ENCODE data around the gene TPR.

Gene TPR

GRCh38 chr1:186292875-186293274 is 82.2 kb downstream of the TPR start:
- in situ Hi-C loops (cut with MboI; ENCODE audit: low sequenced_read_pairs), result no loop called here

DNA sequence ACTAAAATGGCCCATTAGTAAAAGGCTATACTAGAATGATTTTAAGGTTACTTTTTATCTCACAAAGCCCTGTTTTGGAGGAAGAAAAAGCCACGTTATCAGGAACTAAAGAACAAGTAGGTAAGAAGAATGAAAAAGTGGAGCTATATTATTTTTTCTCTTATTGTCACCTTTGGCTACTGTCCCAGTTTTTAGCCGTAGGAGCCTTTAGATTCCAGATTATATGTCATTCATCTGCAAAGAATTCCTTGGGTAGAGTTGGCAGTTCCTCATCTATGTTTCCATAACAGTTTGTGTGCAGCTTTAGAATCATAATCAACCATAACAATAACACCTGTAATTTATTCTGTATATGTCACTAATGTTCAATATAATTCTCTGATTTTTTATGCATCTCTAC is 83.8 kb downstream of the TPR start:
- in situ Hi-C loops (cut with MboI; ENCODE audit: low sequenced_read_pairs), result no loop called here

- in situ Hi-C loops (cut with MboI; ENCODE audit: low sequenced_read_pairs), result no loop called here
Observed at GRCh38 chr1:186289943-186290545, 85.0 kb downstream of the TPR start.

- in situ Hi-C loops (cut with MboI; ENCODE audit: low sequenced_read_pairs), result no loop called here
Observed at GRCh38 chr1:186286615-186287315, 88.3 kb downstream of the TPR start.

DNA sequence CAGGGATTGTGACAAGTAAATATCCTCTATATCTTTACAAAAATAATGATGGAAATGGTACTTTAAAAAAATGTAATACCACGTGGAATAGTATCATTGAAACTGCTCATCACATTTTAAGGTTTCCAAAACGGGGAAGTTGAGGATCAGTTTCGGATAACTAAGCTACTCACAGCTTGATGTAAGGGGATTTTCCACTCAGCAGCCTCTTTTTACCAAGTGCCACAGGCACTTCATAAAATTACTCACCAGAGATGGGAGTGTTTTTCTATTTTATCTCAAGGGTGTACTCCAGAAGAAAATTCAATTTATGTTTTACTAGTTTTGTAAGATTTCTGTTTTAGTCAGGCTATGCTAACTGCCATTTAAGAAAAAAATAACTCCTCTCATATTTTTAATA is 91.7 kb downstream of the TPR start:
- in situ Hi-C loops (cut with MboI; ENCODE audit: low sequenced_read_pairs), result no loop called here

DNA sequence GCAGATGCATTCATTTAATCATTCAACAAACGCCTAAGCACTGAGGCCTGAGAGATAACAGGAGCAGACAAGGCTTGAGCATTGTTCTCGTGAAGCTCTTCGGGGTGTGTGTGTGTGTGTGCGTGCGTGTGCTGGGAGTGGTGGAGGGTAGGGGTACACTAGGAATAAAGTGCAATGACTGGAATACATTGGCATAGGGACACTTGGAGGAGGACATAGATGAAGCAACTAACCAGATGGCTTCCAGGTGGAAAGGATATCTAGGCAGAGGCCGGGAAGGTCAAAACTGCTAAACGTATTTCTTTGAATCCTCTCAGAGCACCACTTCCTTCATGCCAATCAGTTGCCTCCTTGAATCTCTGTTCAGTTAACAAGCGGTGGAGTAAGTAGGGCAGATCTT is 92.6 kb downstream of the TPR start:
- in situ Hi-C loops (cut with MboI; ENCODE audit: low sequenced_read_pairs), result no loop called here

GRCh38 chr1:186275822-186276221 is 99.2 kb downstream of the TPR start:
- in situ Hi-C loops (cut with MboI; ENCODE audit: low sequenced_read_pairs), result no loop called here

DNA sequence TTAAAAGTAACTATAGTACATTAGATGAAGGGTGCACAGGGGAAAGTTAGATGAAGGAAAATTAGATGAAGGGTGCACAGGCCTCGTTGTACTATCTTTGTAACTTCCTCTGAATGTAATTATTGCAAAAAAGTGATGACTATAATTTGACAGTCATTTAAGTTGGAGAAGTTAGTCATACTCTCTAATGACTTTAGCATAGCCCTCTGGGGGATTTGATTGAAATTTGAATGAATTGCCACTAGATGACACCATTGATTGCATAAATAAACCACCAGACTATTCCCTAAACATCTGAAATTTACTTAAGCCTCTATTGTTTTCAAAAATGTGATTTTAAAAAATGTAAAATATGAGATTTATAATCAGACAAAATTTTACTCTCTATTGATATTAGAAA is 102.6 kb downstream of the TPR start:
- in situ Hi-C loops (cut with MboI; ENCODE audit: low sequenced_read_pairs), result no loop called here

DNA sequence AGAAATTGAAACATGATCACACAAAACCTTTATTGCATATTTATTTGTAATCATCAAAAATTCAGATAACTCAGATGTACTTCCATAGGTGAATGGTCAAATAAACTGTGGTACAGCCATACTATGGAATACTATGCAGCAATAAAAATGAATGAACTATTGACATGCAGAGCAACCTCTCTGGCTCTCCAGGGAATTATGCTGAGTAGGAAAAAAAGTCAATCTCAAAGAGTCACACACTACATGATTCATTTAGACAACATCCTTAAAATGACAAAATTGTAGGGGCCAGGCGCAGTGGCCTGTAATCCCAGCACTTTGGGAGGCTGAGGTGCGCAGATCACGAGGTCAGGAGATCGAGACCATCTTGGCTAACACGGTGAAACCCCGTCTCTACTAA is 104.0 kb downstream of the TPR start:
- in situ Hi-C loops (cut with MboI; ENCODE audit: low sequenced_read_pairs), result no loop called here
